NCI-H345 treated with DMSO at 0.1 percent for 48 hours (cell line): ENCODE measurements around the gene EPHX1.
"Not testable (repeated sequence)": the region's sequence is repeated elsewhere in the genome, so short reads cannot be mapped to it uniquely, and the experiment has no call there.

ENCODE experiments used
- DNase-seq: peaks from one replicate; lab custom pipeline; 2025; ENCODE audit not compliant: unreplicated experiment; lab: John Stamatoyannopoulos, UW

The EPHX1 gene

DNA sequence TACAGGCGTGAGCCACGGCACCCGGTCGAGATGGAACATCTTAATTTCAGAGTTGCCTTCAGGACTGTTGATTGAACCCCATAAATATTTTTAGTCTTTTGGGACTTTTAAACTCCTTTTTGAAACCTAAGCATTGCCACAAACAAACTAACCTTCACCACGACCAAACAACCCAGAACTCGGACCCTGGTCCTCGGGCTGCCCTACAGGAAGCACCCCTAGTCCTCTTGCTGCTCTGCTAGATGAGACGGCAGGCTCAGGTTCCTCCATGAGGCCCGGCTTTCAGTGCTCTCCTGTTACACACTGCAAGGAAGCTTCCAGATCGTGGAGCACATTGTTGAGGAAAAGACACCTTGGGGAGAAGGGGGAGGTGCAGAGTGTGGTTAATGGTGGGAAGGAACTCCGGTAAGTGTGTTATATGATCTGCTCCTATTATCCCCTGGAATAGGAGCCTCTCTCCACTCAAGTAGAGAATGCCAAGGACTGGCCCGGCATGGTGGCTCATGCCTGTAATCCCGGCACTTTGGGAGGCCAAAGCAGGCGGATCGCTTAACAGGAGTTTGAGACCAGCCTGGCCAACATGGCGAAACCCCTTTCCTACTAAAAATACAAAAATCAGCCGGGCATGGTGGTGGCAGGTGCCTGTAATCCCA is 5.7 kb downstream of the EPHX1 start:
- DNase-seq = no peak

DNA sequence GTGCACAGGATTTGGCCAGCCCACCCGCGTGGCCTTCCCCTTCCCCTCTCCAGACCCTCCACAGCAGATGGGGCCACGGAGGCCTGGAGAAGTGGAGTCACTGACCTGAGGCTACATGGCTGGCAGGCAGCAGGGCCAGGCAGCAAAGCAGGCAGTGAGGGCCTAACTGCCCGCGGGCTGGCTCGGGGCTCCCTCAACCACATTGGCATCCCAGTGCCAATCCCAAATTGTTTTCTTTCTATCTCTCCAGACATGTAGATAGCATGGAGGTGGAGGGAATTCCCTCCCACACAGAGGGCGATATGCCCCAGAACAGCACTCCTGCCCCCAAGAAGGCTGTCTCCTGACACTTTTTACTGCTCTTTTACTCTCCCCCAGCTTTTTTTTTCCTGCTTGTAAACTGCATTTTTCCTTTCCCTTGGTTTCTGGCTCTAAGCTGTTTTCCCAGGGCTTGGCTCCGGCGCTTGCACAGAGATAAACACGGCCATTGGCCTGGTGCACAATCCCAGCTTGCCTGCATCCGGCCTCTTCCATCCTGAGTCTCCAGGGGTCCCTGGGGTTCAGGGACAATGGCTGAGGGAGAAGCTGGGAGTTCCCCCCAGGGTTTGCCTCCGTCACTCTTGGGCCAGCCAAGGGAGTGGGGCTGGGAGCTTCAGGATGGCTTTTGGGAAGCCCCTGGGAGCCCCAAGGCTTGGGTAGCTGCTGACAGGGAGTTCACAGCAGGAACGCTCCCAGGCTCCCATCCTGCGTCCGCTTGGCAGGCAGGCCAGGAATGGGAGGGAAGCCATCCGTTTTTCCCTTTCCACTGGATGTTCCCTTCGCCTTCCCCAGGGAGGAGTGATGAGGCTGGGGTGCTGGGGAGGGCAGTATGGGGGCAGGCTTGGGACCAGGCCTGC is 7.0 kb downstream of the EPHX1 start:
- no peak for DNase-seq

DNA sequence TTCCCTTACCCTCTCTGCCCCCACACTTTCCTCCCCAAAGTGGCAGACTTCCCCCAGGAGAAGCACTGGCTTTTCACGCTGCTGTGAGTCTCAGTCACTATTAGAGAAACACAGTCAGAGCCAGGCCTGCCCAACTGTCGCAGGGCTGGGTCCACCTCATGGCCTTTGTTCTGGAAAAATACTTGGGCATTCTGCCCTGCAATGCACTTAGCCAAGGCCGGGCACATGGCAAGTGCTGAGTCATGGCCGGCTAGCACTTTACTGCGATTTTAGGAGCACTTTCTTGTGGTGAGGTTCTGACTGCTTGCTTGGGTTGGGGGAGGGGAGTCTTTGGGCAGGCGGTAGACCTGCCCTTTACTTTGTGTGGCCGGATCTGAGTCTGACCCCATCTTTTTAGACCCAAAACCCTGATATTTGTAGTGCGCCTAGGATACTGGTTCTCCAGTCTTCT is 7.7 kb downstream of the EPHX1 start:
- no peak for DNase-seq

DNA sequence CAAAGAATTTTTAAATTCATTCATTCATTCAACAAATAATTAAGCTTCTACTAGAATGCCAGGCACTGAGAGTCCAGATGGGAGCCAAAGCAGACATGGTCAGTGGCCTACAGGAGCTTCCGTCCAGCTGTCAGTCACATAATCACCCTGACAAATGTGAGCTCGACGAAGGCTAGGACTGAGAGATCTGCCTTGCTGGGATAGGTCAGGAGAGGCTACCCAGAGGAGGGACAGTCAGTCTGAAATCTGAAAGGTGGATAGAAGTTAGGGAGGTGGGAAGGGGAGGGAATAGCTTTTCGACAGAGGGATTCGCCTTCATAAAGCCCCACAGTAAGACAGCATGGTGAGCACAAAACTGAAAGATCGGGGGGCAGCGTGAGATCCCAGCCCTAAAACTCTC is 8.3 kb downstream of the EPHX1 start:
- no peak for DNase-seq

DNA sequence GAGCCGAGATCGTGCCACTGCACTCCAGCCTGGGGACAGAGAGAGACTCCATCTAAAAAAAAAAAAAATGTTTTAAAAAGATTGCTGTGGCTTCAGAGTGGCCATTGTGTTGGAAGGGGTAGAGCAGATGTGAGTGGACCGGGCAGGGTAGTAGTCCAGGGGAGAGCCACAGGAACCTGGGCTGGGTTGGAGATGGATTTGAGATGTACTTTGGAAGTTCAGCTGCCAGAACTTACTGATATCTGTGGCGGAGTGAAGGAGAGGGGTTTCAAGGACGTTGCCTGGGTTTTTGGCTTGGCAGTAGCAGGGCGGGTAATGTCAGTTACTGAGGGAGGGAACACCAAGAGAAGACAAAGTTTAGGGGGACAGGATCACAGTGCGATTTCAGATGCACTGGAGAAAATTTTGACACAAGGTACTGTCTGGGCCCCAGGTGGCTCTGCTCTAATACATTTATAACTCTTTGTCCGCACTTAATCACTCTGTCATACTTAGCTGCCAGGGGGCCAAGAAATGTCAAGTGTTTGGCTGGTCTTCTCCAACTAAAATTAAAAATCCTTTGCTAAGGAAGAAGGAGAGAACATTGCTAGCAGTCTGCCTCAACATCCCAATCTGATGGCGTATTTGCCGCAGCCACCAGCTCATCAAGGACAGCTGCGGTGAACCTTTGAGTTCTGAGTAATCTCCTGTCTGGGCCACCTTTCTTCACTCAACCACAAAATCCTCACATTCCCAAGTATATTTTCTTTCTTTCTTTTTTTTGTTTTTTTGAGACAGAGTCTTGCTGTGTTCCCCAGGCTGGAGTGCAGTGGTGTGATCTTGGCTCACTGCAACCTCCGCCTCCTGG is 9.6 kb downstream of the EPHX1 start:
- no peak for DNase-seq

DNA sequence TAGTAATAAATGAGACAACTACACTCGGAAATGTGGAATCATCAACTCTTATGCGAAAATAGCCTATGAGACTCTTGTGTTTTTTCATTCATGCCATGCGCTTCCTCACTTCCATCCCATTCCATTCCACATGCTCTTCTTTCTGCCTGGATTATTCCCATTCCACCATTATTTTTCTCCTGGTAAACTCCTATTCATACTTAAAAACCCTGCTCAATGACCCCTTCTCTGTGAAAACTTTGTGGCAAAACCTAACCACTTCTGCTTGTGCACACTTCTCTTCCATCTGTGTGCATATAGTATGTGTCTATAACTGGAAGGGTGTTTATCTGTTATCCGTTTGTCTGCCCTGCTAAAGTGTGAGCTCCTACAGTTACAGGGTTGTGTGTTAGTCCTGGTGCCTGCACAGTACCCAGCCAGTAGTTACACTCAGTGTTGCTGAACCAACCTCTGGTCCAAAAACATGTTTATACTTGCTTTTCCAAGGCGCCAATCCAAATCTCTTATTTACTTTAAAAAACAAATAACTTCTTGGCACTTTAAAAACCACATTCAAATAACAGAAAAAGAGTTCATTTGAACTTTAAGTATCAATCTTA is 10.7 kb downstream of the EPHX1 start:
- no peak for DNase-seq

DNA sequence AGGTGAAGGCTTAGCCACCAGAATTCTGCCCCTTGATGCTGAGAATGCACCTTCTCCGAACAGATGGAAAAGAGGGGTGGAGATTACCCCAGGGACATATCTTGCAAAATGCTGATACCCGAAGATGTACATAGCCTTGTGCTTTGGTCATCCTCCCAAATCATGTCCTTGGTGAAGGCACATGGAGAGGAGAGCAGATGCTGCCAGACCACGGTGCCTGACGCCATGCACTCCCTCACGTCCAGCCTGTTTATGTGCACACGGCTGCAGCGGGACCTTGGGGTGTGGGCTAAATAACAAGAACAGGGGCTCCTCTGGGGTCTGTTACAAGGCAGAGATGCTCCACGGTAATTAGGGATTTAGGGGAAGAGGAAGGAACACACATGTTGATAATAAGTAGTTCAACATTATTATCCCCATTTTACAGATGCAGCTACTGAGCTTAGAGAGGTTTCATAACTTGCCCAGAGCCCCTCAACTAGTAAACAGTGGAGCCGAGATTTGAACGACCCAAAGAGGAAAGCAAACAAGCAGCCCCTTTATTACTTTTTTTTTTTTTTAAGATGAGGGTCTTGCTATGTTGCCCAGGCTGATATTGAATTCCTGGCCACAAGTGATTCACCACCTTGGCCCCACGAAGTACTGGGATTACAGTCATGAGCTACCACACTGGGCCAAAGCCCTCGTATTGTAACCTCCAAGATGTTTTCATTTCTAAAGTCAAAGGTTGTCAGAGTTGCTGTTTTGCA is 12.9 kb downstream of the EPHX1 start:
- no peak for DNase-seq

DNA sequence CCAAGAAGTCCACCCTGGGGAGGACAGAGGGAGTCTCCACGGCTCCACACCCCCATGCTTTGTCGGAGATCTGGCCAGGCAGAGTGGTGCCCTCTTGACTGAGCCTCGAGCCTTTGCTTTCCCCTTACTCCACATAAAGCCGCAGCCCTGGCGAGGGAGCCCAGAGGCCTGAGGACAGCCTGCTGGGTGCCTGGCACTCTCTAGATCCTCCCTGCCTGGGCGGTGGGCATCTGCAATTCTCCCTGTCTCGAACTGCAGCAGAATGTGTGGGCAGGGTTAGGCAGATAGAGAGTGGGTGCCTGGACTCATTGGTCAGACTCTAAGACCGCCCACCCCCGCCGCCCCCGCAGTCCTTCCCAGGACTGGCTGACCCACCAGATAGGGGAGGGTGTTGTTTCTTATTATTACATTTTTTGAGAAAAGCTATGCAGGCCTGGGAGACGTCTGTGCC is 13.9 kb downstream of the EPHX1 start:
- no peak for DNase-seq

DNA sequence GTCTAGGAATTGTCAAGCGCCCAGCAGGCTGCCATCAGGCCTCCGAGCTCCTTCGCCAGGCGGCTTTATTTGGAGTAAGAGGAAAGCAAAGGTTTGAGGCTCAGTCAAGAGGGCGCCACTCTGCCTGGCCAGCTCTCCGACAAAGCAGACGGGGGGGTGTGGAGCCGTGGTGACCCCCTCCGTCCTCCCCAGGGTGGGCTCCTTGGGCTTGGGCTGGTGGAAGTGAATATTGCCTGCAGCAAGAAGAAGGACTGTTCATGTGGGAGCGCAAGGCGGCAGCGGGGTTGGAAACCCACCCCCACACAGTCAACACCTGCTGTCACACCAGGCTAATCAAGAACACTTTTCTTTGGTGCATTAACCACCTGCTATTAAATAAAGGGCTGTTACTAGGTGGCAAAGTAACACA is 14.6 kb downstream of the EPHX1 start:
- peak; percentile 78 for DNase-seq

DNA sequence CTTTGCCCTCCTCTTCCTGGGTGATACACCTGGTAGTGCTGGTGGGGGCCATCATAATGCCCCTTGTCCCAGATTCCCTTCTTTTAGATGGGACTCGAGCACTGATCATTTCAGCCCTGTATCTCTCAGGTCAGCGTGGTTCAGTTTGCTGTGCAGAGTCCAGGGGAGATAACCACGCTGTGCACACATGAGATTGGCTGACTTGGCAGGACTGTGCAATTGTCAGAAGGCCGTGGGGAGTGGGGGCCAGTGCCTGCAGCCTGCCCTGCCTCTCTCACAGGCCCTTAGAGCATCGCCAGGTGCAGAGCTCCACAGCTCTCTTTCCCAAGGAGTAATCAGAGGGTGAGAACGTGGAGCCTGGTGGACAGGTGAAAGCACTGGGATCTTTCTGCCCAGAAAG is 15.2 kb downstream of the EPHX1 start:
- peak; percentile 66 for DNase-seq

DNA sequence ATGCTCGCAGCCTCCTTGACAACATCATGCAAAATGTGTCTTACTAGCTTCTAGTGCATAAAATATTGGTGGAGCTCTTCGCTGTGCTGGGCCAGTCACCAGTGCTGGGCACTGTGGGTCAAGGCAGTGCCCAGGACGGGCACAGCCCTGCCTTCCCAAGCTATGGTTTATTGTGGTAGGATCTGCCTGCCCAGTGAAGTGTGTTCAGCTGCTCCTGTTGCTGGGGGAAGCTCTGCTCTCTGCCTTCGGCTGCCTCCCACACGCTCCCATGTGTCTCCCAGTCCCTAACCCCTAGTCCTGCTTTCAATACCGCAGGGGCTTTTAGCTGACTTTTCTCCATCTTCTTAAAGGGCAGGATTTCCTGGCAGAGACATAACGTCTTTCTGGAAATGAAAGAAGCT is 15.7 kb downstream of the EPHX1 start:
- DNase-seq = no peak

DNA sequence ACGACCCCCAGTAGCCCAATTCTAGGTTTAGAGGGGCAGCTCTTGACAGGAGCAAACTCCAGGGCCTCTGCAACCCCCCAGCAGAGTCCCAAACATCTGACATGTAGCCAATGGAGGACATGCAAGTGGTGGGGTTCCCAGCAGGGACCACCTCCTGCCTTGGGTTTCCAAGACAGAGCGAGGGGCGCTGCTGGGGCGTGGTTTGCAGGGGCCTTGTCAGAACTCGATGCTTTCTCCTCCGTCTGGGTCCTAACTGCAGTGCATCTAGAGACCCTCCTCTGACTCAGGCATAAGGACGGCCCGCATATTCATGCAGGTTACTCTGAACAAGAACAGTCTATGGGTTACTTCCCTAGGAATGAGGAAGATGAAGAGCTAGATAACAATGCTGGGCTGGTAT is 17.2 kb downstream of the EPHX1 start:
- no peak for DNase-seq

DNA sequence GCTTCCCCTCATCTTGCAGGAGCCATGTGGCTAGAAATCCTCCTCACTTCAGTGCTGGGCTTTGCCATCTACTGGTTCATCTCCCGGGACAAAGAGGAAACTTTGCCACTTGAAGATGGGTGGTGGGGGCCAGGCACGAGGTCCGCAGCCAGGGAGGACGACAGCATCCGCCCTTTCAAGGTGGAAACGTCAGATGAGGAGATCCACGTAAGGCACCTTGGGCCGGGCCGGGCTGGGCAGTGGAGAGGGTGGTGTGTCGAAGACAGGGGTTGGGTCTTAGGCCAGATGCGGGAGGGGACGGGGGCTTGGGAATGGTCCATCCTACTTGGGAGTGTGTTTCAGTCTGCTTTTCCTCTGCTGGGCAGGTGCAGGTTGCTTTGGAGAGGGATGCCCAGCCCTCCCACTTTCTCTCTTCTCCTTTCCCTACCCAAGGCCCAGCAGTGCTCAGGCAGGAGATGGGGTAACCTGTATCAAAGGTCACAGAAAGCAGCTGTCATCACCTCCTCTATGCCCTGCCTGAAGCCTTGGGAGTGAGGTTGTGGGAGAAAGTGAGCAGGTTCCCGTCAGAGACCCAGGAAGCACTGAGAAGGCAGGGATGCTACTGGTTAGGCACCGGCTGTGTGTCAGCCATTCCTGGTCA is 18.9 kb downstream of the EPHX1 start:
- DNase-seq = no peak

DNA sequence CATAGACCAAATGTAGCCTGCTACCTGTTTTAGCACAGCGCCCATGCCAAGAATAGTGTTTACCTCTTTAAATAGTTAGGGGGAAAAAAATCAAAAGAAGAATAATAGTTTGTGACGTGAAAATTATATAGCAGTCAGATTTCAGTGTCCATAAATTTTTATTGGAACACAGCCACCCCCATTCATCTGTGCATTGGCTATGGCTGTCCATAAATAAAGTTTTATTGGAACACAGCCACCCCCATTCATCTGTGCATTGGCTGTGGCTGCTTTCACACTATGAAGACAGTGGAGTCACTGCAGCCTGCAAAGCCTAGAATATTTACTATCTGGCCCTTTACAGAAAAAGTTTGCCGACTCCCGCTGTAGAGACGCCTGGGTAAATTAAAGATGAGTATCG is 20.9 kb downstream of the EPHX1 start:
- DNase-seq = no peak

DNA sequence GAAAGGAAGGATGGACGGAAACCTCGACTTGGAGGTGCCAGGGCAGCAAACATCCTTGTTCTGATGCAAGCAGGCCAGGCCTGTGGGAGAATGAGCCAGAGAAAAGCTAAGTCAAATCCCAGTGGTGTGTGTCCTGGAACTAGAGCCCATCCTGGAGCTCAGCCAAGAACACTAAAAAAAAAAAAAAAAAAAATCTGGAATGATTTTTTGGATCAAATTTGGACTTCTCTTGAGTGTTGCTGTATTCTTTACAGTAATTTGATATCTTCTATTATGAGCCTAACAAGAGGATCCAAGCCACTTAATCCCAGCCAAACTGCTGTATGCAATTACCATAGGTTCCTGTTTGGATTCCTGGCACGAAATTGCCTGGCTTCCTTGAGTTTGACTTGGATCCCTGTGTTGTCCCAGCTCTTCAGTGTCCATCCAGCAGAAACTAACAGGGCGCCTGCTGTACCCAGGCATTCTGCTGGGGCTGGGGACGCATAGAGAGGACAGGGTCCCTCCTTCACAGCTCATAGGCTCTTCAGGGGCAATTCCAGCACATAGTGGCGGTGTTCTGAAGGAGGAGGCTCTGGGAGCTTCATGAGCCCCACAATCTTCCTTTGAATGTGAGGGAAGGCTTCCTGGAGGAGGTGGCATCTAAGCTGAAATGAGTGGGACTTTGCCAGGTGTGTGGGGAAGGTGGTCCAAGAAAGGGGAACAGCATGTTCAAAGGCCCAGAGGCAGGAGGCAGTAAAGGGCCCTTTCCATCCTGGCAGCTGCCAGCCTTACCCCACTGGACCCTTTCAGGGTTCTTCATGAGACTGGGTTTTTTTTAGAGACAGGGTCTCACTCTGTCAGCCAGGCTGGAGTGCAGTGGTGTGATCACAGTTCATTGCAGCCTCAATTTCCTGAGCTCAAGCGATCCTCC is 24.7 kb downstream of the EPHX1 start:
- DNase-seq = no peak

DNA sequence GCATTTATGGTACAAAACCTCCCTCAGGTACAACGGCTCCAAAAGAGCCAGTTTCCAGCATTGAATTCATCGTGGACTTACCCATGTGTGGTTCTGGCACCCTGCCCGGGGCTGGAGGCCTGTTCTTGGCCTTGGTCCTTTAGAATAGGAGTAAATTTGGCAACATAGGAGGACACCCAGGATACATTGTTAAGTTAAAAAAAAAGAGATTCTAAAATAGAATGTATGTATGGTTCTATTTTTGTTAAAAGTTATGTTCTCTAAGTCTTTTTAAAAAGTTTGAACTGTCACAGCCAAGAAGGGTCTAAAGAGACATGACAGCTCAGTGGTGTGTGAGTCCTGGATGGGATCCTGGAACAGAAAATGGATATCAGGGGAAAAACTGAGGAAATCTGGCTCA is 25.9 kb downstream of the EPHX1 start:
- no peak for DNase-seq

DNA sequence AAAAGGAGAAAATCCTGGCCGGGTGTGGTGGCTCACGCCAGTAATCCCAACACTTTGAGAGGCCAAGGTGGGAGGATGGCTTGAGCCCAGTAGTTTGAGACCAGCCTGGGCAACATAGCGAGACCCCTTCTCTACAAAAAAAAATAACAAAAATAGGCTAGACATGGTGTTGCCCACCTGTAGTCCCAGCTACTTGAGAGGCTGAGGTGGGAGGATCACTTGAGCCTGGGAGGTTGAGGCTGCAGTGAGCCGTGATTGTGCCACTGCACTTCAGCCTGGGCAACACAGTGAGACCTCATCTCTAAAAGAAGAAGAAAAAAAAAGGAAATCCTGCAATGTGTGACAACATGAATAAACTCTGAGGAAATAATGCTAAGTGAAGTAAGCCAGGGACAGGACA is 26.4 kb downstream of the EPHX1 start:
- not testable (repeated sequence) for DNase-seq

DNA sequence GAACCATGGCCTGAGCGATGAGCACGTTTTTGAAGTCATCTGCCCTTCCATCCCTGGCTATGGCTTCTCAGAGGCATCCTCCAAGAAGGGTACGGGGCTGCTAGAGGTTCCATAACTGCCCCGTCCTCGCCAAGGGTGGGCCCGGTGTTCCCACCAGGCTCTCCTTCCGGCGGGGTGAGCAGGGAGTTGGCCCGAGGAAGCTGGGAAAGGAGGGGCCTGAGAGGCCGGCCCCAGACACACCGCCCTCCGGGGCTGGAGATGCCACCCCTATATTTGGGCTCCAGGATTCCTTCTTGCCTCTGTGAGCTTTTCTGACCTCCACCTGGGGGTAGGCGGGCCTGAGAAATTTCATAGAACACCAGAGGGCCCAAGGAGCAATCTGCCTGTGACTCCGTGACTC is 28.9 kb downstream of the EPHX1 start:
- DNase-seq = no peak

DNA sequence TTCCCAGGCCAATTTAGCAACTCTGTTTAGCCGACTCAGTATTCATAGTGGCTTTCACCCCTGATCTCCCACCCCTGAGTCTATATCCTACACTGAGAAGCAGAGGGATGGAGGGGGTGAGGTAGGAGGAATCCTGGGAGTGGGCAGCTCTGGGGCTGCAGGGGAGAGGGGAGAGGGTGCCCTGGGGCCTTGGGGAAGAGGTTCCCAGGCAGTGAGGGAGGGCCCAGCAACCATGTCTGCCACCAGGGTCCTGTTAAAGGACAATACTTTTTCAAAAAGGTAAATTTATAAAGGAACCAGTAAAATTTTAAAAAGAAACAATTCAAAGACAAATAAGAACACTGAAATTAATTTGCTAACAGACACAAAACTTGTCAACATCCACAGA is 30.3 kb downstream of the EPHX1 start:
- no peak for DNase-seq
